ENCODE data around the gene GRIN3A.

DNA sequence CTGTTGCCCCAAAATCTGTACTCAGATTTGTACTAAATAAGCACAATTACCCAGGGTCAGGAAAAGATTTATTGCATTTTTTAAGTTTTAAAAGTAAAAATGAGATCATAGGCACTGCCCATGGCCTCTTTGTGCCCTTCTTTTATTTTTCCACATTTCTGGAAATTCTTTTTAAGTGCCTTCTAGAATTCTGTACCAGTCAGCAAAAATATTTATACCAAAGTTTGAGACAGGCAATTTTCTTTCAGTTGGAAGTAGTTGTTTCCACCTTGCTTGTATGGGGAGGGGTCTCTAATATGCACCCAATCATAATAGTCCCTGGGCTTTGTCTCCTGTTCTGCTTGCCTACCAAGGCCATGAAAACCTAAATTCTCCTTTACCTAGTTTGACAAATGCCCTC lies 210.4 kb downstream of the GRIN3A start:
- no peak for TF ChIP-seq POLR2A (IDR thresholded peaks at IDR 0.05)
- no peak for TF ChIP-seq CTCF (IDR thresholded peaks at IDR 0.05)

Data from esophagus squamous epithelium (tissue), 4 donors.